Hematopoietic multipotent progenitor cell treated with erythropoietin and hydrocortisone succinate and interleukin-3 and kit ligand, for 8 days (in vitro differentiated cells): ENCODE results near the gene HNRNPLL.
"Not testable (repeated sequence)": the region's sequence is repeated elsewhere in the genome, so short reads cannot be mapped to it uniquely, and the experiment has no call there.

Experiments used
- DNase-seq: peaks from one replicate; pipeline ENCODE4 v3.0.0-alpha.2; 2015

HNRNPLL gene

DNA sequence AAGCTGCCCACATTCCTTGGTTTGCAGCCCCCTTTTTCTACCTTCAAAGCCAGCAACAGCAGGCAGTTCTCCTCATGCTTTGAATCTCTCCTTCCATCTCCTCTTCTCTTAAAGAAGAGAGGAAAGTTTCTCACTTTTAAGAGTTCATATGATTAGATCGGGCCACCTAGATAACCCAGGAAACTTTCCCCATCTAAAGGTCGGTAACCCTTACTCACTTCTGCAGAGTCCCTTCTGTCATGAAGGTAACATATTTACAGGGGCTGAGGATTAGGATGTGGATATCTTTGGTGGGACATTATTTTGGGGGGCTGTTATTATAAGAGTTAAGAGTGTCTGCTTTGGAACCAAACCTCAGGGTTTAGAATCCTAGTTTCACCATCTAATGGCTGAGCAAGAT is 51.0 kb downstream of the HNRNPLL start:
- no peak for DNase-seq

DNA sequence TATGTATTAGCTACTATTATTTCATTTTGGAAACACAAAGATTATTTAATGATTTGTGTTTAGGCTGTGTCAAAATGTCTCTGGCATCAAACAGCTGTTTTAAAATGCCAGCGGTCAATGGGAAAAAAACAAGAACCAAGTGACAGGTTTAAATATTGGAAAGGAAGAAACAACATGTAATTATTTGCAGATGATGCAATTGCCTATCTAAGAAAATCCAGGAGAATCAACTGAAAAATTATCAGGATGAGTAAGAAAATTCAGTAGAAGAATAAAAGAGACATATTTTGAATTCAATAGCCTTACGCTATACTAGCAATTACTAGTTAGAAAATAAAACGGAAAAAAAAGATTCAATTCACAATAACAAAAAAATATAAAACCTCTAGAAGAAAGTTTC is 51.6 kb downstream of the HNRNPLL start:
- no peak for DNase-seq

DNA sequence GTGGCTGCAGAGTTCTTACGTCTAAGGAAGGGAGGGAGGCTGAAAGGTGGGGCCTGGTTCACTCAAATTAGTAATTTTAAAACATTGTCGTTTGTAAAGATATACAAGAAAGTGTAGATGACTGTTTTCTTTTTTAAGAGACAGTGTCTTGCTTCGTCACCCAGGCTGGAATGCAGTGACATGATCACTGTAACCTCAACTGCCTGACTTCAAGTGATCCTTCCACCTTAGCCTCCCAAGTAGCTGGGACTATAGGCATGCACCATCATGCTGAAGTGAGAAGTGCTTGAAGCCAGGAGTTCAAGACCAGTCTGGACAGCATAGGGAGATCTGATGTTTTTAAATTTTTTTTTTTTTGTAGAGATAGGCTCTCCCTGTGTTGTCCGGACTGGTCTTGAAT is 52.9 kb downstream of the HNRNPLL start:
- DNase-seq: no peak

DNA sequence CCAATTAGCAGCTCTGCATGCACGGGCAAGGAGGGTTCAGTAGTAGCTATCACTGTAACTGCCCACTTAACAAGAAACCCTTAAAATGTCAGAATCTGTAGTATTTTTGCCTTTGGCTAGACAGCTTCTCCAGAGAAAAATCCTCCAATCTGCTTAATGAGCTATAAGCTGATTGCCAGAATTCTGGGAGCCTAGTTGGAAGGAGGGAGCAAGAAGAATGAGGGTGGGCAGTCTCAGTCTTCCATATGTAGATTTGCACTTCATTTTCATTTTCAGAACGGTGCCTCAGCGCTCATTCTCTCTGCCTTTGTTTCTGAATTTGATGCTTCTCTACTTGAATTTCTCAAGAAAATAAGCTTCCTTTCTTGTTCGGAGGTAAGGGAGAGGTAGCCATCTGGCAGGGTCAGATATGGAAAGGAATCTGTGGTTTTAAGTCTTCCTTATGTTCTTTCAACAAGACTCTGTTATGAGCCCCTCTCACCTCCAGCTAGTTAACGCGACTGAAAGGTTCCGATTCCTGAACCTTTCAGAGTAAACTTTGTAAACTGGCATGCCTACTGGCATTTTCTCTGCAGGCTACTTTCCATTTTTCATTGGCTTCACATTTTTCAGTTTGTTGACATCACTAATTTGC is 53.5 kb downstream of the HNRNPLL start:
- peak; percentile 36 for DNase-seq

- DNase-seq: no peak
These were observed 54.9 kb downstream of the HNRNPLL start for GRCh38 chr2:38547791-38548190.

- DNase-seq: no peak
These were observed 56.1 kb downstream of the HNRNPLL start for GRCh38 chr2:38546585-38546984.

- no peak for DNase-seq
These were observed 56.7 kb downstream of the HNRNPLL start for GRCh38 chr2:38546064-38546463.

DNA sequence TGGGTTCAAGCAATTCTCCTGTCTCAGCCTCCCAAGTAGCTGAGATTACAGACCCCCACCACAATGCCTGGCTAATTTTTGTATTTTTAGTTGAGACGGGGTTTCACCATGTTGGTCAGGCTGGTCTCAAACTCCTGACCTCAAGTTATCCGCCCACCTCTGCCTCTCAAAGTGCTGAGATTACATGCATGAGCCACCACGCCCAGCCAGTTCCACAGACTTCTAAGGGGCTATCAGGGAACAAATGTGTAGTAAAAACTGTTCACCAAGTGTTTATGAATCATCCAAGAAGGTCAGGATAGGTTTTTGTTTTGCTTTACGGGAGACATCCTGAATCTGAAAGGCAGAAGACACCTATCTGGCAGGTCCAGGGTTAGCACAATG is 60.5 kb downstream of the HNRNPLL start:
- not testable (repeated sequence) for DNase-seq

DNA sequence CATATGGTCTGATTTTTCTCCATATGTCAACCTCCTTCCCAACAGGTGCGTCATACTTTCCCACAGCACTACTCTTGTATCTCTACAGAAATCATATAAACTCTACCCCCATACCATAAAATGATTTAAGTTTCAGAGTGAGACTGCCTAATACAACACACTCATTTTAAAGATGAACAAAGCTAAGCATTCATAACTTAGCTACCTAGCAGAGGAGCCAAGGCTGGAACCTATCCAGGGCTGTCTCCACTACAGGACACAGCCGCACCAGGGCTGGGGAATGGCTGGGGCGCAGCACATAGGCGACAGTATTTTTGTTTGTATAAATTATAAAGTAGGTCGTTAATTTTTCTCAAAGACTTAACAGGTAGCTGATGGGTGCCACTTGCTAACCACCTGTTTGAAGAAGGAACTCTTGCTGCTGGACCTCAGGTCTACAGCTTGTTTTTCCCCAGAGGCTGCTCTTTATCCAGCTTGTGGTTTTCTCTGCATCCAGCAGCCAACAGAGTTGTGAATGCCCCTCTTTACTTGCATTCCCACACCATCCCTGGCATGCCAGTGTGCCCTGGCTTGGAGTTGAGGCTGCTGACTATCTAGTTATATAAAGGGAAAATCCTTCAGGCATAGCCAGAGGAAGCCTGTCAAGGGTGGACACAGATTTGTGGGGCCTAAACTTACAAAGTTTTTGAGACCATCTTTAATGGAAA is 62.0 kb downstream of the HNRNPLL start:
- DNase-seq: no peak

GRCh38 chr2:38539086-38539485 is 63.6 kb downstream of the HNRNPLL start:
- no peak for DNase-seq

GRCh38 chr2:38537937-38538525 is 64.7 kb downstream of the HNRNPLL start:
- no peak for DNase-seq

DNA sequence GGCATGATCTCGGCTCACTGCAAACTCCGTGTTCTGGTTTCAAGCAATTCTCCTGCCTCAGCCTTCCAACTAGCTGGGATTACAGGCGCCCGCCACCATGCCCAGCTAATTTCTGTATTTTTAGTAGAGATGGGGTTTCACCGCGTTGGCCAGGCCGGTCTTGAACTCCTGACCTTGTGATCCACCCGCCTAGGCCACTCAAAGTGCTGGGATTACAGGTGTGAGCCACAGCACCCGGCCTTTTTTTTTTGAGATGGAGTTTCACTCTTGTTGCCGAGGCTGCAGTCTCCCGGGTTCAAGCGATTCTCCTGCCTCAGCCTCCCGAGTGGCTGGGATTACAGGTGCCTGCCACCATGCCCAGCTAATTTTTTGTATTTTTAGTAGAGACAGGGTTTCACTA is 65.4 kb downstream of the HNRNPLL start:
- DNase-seq: not testable (repeated sequence)

GRCh38 chr2:38535744-38536506 is 66.8 kb downstream of the HNRNPLL start:
- peak; percentile 72 for DNase-seq

- no peak for DNase-seq
These were observed 67.4 kb downstream of the HNRNPLL start for GRCh38 chr2:38535404-38535743.

GRCh38 chr2:38534746-38535403 is 67.9 kb downstream of the HNRNPLL start:
- no peak for DNase-seq

DNA sequence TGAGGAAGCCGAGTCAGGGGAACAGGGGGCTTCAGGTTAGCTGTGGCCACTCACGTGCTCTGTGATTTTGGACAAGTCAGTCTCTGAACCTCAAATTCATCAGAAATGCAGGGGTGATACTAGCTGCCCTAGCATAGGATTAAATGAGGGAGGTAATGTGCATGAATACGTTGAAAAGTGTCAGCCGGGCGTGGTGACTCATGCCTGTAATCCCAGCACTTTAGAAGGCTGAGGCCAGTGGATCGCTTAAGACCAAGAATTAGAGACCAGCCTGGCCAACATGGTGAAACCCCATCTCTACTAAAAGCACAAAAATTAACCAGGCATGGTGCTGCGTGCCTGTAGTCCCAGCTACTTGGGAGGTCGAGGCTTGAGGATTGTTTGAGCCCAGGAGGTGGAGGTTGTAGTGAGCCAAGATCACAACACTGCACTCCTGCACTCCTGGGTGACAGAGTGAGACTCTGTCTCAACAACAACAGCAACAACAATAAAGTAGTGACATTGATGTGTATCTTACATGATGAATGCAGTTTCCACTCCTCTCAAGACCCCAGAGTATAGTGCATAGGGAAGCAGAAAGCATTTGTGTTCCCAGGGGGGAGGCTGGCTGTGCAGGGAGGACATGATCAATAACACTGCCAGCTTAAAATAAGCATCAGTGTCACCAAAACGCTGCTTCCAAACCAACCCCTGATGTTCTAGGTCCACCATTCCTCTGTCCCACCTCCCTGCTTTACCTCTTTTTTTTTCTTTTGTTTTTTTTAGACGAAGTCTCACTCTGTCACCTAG is 68.8 kb downstream of the HNRNPLL start:
- no peak for DNase-seq

DNA sequence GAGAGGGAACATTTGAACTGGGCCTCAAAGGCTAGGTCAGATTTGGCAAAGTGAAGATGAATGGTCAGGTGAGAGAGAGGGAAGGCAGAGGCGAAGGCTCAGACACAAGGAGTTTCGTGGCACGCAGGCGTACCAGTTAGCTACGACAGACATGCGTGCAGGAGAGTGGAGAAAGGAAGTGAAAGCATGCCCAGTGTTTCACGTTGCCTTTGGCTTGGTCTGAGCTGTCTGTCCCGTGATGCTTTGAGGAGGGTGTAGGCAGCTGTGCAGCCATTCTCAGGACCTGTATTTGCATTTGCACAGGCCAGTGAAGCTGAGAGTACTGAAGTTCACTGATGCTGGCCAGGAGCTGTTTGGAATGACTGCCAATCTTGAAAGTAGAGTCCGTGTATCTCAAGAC is 69.5 kb downstream of the HNRNPLL start:
- DNase-seq: no peak

- no peak for DNase-seq
These were observed 70.4 kb downstream of the HNRNPLL start for GRCh38 chr2:38532366-38532765.

- DNase-seq: no peak
These were observed 73.5 kb downstream of the HNRNPLL start for GRCh38 chr2:38529208-38529607.

- DNase-seq: no peak
These were observed 74.2 kb downstream of the HNRNPLL start for GRCh38 chr2:38528534-38528933.

DNA sequence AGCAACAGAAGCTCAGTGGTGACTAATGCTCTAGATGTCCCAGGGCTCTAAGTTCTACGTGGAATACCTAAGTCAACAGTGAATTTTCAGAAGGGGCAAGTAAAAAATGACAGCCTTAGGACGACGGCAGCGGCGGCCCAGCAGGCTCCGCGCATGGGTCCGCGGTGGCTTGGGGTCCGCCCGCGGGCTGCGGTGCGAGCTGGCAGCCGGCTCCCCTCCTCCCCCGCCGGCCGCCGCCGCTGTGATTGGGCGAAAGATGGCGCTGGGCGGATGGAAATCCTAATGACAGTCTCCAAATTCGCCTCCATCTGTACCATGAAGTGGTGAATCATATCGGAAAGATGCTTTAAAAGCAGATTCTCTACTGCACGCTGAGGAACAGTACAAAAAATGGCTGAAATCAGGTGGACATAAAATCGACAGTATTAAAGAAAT is 74.7 kb downstream of the HNRNPLL start:
- no peak for DNase-seq

- DNase-seq: no peak
These were observed 75.3 kb downstream of the HNRNPLL start for GRCh38 chr2:38527338-38528007.
